HepG2 (cell line): ENCODE results near the gene COX7B. TPM values are rescaled to one million over a fixed set of nuclear protein-coding genes. Genes with fewer than 3 reads are reported as not detected.

Source experiments
- CCDC6 ChIP-seq: sonication (generic); formaldehyde crosslinking; IDR thresholded peaks from 2 replicates; pipeline ENCODE4 v1.8.1; 2022; ENCODE audit warnings: mild to moderate bottlenecking, missing genetic modification reagents, moderate library complexity
- DMAP1 ChIP-seq: IDR thresholded peaks from 2 replicates; pipeline ENCODE4 v1.6.1; 2016
- ESRRA ChIP-seq: sonication (generic); formaldehyde crosslinking; IDR thresholded peaks from 2 replicates; pipeline ENCODE4 v1.5.1; 2020; ENCODE audit warnings: mild to moderate bottlenecking, low read depth, missing genetic modification reagents
- RELA ChIP-seq: sonication (generic); formaldehyde crosslinking; IDR thresholded peaks from 2 replicates; pipeline ENCODE4 v1.4.0; 2020; ENCODE audit warnings: missing genetic modification reagents
- SATB2 ChIP-seq: sonication (generic); formaldehyde crosslinking; IDR thresholded peaks from 2 replicates; pipeline ENCODE4 v1.5.0; 2020; ENCODE audit warnings: missing genetic modification reagents
- STAT5B ChIP-seq: sonication (generic); formaldehyde crosslinking; IDR thresholded peaks from 2 replicates; pipeline ENCODE4 v1.4.0; 2020; ENCODE audit warnings: missing genetic modification reagents
- TBX2 ChIP-seq: sonication (generic); formaldehyde crosslinking; IDR thresholded peaks from 2 replicates; pipeline ENCODE4 v1.5.0; 2020; ENCODE audit warnings: missing genetic modification reagents, mild to moderate bottlenecking, borderline replicate concordance
- ZEB1 ChIP-seq: IDR thresholded peaks from 2 replicates; pipeline ENCODE4 v1.6.1; 2012; ENCODE audit warnings: mild to moderate bottlenecking, low read depth, inconsistent platforms; ENCODE audit not compliant: insufficient replicate concordance
- ZNF432 ChIP-seq: sonication (generic); formaldehyde crosslinking; IDR thresholded peaks from 2 replicates; pipeline ENCODE4 v1.5.0; 2020; ENCODE audit warnings: missing genetic modification reagents, mild to moderate bottlenecking, borderline replicate concordance
- ZNF776 ChIP-seq: sonication (generic); formaldehyde crosslinking; IDR thresholded peaks from 2 replicates; pipeline ENCODE4 v1.4.0; 2020; ENCODE audit warnings: mild to moderate bottlenecking, missing genetic modification reagents
- ZNF781 ChIP-seq: sonication (generic); formaldehyde crosslinking; IDR thresholded peaks from 2 replicates; pipeline ENCODE4 v1.5.1; 2020; ENCODE audit warnings: borderline replicate concordance, mild to moderate bottlenecking, missing genetic modification reagents; ENCODE audit errors: not compliant biosample characterization
- polyA plus RNA-seq, 8 experiments: library from polyadenylated mRNA; depleted of rRNA in 3 of 8; stranded (reverse) in 7 of 8; unstranded in 1 of 8; fragments of >200 nt; fragmentation: Illumina TruSeq in 4 of 8; extraction: Trizol in 4 of 8; gene quantifications; 2 replicates each; pipeline versions ENCODE4 v1.2.1 to v1.2.3, GENCODE V29; 2011 to 2016; ENCODE audit warnings: low read depth in 4 of 8, missing spikeins in 1 of 8, mixed read lengths in 1 of 8; ENCODE audit not compliant: insufficient read depth in 1 of 8
- total RNA-seq, 5 experiments: library from RNA; depleted of rRNA; stranded (reverse); fragments of >200 nt; fragmentation: Illumina TruSeq; extraction: Trizol; gene quantifications; 2 replicates each; pipeline ENCODE4 v1.2.3, GENCODE V29; 2016; ENCODE audit warnings: low read depth in 1 of 5
- TF ChIP-seq, protein P1 (sequence below): sonication (generic); formaldehyde crosslinking; IDR thresholded peaks from 2 replicates; pipeline ENCODE4 v1.4.0; 2020; ENCODE audit warnings: mild to moderate bottlenecking, missing genetic modification reagents, borderline replicate concordance
- TF ChIP-seq, protein P2 (sequence below): sonication (generic); formaldehyde crosslinking; IDR thresholded peaks from 2 replicates; pipeline ENCODE4 v1.4.0; 2020; ENCODE audit warnings: mild to moderate bottlenecking, missing genetic modification reagents
- TF ChIP-seq, protein P3 (sequence below): IDR thresholded peaks from 2 replicates; pipeline ENCODE4 v1.6.1; 2016; ENCODE audit warnings: missing compliant biosample characterization, missing genetic modification reagents, borderline replicate concordance
- TF ChIP-seq, protein P4 (sequence below): sonication (generic); formaldehyde crosslinking; IDR thresholded peaks from 2 replicates; pipeline ENCODE4 v1.8.0; 2022; ENCODE audit warnings: mild to moderate bottlenecking, missing genetic modification reagents

The COX7B gene
- total and polyA plus RNA-seq, 2 of the 13 experiments (the other 11 are each of a cell fraction or from before 2014, with no cell fraction given), result 375 to 635 TPM

DNA sequence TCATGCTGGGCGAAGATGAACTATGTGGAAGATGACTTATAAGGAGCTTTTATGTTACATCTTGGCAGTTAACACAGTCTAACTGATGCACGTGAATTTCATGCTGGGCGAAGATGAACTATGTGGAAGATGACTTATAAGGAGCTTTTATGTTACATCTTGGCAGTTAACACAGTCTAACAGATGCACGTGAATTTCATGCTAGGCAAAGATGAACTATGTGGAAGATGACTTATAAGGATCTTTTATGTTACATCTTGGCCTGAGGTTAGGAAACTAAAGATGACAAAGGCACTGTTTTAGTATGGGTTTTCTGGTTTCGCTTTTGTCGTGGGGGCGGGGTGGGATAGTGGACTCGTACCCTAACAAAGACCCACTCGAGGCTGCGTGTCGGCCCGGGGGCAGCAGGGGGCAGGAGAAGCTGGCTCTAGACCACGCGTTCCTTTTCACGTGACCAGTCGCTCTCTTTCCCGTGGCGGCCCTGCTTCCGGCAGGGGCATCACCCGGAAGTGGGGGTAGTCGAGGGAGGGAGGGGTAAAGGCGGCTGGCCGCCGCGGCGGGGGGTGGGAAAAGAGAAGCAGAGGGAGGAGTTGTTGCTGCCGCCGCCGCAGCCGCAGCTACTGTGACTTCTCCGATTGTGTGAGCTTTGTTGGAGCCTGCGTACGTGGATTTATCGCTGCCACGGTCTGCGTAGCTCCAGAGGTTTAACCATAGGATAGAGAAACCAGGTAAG, 11.0 kb downstream of the COX7B start, which contains the start of gene ATP7A (continued):
- TF ChIP-seq, protein P1, sequence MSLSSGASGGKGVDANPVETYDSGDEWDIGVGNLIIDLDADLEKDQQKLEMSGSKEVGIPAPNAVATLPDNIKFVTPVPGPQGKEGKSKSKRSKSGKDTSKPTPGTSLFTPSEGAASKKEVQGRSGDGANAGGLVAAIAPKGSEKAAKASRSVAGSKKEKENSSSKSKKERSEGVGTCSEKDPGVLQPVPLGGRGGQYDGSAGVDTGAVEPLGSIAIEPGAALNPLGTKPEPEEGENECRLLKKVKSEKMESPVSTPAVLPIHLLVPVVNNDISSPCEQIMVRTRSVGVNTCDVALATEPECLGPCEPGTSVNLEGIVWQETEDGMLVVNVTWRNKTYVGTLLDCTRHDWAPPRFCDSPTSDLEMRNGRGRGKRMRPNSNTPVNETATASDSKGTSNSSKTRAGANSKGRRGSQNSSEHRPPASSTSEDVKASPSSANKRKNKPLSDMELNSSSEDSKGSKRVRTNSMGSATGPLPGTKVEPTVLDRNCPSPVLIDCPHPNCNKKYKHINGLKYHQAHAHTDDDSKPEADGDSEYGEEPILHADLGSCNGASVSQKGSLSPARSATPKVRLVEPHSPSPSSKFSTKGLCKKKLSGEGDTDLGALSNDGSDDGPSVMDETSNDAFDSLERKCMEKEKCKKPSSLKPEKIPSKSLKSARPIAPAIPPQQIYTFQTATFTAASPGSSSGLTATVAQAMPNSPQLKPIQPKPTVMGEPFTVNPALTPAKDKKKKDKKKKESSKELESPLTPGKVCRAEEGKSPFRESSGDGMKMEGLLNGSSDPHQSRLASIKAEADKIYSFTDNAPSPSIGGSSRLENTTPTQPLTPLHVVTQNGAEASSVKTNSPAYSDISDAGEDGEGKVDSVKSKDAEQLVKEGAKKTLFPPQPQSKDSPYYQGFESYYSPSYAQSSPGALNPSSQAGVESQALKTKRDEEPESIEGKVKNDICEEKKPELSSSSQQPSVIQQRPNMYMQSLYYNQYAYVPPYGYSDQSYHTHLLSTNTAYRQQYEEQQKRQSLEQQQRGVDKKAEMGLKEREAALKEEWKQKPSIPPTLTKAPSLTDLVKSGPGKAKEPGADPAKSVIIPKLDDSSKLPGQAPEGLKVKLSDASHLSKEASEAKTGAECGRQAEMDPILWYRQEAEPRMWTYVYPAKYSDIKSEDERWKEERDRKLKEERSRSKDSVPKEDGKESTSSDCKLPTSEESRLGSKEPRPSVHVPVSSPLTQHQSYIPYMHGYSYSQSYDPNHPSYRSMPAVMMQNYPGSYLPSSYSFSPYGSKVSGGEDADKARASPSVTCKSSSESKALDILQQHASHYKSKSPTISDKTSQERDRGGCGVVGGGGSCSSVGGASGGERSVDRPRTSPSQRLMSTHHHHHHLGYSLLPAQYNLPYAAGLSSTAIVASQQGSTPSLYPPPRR (CRISPR knock-in tag), result no peak
- no peak for TF ChIP-seq RELA
- TF ChIP-seq SATB2 (CRISPR knock-in tag), result no peak
- no peak for TF ChIP-seq ZNF432 (CRISPR knock-in tag)
- no peak for TF ChIP-seq STAT5B
- no peak for TF ChIP-seq TBX2 (CRISPR knock-in tag)
- TF ChIP-seq ESRRA (CRISPR knock-in tag), result no peak
- TF ChIP-seq ZNF781 (CRISPR knock-in tag), result no peak
- no peak for TF ChIP-seq ZEB1
- TF ChIP-seq ZNF776 (CRISPR knock-in tag), result no peak
- no peak for TF ChIP-seq CCDC6 (CRISPR knock-in tag)
- TF ChIP-seq, protein P2, sequence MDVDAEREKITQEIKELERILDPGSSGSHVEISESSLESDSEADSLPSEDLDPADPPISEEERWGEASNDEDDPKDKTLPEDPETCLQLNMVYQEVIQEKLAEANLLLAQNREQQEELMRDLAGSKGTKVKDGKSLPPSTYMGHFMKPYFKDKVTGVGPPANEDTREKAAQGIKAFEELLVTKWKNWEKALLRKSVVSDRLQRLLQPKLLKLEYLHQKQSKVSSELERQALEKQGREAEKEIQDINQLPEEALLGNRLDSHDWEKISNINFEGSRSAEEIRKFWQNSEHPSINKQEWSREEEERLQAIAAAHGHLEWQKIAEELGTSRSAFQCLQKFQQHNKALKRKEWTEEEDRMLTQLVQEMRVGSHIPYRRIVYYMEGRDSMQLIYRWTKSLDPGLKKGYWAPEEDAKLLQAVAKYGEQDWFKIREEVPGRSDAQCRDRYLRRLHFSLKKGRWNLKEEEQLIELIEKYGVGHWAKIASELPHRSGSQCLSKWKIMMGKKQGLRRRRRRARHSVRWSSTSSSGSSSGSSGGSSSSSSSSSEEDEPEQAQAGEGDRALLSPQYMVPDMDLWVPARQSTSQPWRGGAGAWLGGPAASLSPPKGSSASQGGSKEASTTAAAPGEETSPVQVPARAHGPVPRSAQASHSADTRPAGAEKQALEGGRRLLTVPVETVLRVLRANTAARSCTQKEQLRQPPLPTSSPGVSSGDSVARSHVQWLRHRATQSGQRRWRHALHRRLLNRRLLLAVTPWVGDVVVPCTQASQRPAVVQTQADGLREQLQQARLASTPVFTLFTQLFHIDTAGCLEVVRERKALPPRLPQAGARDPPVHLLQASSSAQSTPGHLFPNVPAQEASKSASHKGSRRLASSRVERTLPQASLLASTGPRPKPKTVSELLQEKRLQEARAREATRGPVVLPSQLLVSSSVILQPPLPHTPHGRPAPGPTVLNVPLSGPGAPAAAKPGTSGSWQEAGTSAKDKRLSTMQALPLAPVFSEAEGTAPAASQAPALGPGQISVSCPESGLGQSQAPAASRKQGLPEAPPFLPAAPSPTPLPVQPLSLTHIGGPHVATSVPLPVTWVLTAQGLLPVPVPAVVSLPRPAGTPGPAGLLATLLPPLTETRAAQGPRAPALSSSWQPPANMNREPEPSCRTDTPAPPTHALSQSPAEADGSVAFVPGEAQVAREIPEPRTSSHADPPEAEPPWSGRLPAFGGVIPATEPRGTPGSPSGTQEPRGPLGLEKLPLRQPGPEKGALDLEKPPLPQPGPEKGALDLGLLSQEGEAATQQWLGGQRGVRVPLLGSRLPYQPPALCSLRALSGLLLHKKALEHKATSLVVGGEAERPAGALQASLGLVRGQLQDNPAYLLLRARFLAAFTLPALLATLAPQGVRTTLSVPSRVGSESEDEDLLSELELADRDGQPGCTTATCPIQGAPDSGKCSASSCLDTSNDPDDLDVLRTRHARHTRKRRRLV (CRISPR knock-in tag), result no peak
- TF ChIP-seq, protein P3, sequence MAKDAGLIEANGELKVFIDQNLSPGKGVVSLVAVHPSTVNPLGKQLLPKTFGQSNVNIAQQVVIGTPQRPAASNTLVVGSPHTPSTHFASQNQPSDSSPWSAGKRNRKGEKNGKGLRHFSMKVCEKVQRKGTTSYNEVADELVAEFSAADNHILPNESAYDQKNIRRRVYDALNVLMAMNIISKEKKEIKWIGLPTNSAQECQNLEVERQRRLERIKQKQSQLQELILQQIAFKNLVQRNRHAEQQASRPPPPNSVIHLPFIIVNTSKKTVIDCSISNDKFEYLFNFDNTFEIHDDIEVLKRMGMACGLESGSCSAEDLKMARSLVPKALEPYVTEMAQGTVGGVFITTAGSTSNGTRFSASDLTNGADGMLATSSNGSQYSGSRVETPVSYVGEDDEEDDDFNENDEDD (CRISPR knock-in tag), result no peak
- TF ChIP-seq, protein P4, sequence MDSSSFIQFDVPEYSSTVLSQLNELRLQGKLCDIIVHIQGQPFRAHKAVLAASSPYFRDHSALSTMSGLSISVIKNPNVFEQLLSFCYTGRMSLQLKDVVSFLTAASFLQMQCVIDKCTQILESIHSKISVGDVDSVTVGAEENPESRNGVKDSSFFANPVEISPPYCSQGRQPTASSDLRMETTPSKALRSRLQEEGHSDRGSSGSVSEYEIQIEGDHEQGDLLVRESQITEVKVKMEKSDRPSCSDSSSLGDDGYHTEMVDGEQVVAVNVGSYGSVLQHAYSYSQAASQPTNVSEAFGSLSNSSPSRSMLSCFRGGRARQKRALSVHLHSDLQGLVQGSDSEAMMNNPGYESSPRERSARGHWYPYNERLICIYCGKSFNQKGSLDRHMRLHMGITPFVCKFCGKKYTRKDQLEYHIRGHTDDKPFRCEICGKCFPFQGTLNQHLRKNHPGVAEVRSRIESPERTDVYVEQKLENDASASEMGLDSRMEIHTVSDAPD (CRISPR knock-in tag), result no peak
- peak; percentile 52 for TF ChIP-seq DMAP1 (CRISPR knock-in tag)
